ENCODE results near the gene FER.

Gene FER

GRCh38 chr5:109141222-109142200 lies 393.8 kb downstream of the FER start:
- TF ChIP-seq CTCF (conservative IDR thresholded peaks at IDR 0.05; ENCODE audit: control insufficient read depth, insufficient read depth, low read depth, low read length): peak; percentile 11
- no peak overlapping the region for H3K4me3 ChIP-seq (ENCODE audit: control insufficient read depth, low read depth, low read length)
- peak; percentile 57 for DNase-seq (ENCODE audit: low read depth)

GRCh38 chr5:109143031-109143430 lies 395.3 kb downstream of the FER start:
- peak; percentile 27 for DNase-seq (ENCODE audit: low read depth)
- TF ChIP-seq CTCF (conservative IDR thresholded peaks at IDR 0.05; ENCODE audit: control insufficient read depth, insufficient read depth, low read depth, low read length): no peak
- H3K4me3 ChIP-seq (ENCODE audit: control insufficient read depth, low read depth, low read length): no peak overlapping the region

GRCh38 chr5:109145139-109145538 lies 397.4 kb downstream of the FER start:
- no peak overlapping the region for H3K4me3 ChIP-seq (ENCODE audit: control insufficient read depth, low read depth, low read length)
- DNase-seq (ENCODE audit: low read depth): no peak

GRCh38 chr5:109146591-109146990 lies 398.9 kb downstream of the FER start:
- DNase-seq (ENCODE audit: low read depth): peak; percentile 53
- no peak overlapping the region for H3K4me3 ChIP-seq (ENCODE audit: control insufficient read depth, low read depth, low read length)
- TF ChIP-seq CTCF (conservative IDR thresholded peaks at IDR 0.05; ENCODE audit: control insufficient read depth, insufficient read depth, low read depth, low read length): no peak

More at GRCh38 chr5:109145139-109145538, 397.4 kb downstream of the FER start:
- TF ChIP-seq CTCF (conservative IDR thresholded peaks at IDR 0.05; ENCODE audit: control insufficient read depth, insufficient read depth, low read depth, low read length): no peak

GRCh38 chr5:109152565-109152964 lies 404.9 kb downstream of the FER start:
- no peak for TF ChIP-seq CTCF (conservative IDR thresholded peaks at IDR 0.05; ENCODE audit: control insufficient read depth, insufficient read depth, low read depth, low read length)
- no peak for DNase-seq (ENCODE audit: low read depth)
- H3K4me3 ChIP-seq (ENCODE audit: control insufficient read depth, low read depth, low read length): no peak overlapping the region

- no peak overlapping the region for H3K4me3 ChIP-seq (ENCODE audit: control insufficient read depth, low read depth, low read length)
- no peak for TF ChIP-seq CTCF (conservative IDR thresholded peaks at IDR 0.05; ENCODE audit: control insufficient read depth, insufficient read depth, low read depth, low read length)
- DNase-seq (ENCODE audit: low read depth): no peak
Observed at GRCh38 chr5:109155625-109156024, 407.9 kb downstream of the FER start.
